ENCODE data around the gene UBE3B.

DNA sequence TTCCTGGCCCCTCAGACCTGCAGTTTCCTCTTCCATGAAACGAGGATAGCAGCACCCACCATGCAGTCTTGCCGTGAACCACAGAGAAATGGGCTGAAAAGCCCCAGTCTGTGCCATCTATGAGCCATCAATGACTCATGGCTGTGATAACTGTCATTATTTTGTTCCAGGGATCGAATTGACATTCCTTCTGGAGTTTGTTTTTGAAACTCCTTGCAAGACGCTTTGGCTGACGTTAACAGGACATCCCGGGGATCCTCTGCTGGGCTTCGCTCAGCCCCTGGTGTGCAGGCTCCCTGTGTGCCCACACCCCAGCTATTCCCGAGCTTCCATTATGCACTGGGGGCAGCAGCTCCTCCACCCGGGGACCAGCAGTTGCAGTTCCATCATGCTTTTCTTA is 62.1 kb downstream of the UBE3B start:
- TF ChIP-seq, protein P1, sequence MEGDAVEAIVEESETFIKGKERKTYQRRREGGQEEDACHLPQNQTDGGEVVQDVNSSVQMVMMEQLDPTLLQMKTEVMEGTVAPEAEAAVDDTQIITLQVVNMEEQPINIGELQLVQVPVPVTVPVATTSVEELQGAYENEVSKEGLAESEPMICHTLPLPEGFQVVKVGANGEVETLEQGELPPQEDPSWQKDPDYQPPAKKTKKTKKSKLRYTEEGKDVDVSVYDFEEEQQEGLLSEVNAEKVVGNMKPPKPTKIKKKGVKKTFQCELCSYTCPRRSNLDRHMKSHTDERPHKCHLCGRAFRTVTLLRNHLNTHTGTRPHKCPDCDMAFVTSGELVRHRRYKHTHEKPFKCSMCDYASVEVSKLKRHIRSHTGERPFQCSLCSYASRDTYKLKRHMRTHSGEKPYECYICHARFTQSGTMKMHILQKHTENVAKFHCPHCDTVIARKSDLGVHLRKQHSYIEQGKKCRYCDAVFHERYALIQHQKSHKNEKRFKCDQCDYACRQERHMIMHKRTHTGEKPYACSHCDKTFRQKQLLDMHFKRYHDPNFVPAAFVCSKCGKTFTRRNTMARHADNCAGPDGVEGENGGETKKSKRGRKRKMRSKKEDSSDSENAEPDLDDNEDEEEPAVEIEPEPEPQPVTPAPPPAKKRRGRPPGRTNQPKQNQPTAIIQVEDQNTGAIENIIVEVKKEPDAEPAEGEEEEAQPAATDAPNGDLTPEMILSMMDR (IDR thresholded peaks at IDR 0.05; ENCODE audit: insufficient read depth, low read depth, low read length) = no peak
- TF ChIP-seq EZH2 (IDR thresholded peaks at IDR 0.05; ENCODE audit: insufficient read depth, low read length) = no peak
